Skeletal muscle satellite cell (primary cell): ENCODE measurements around the gene NAA16. TPM values are rescaled to one million over a fixed set of nuclear protein-coding genes. Genes with fewer than 3 reads are reported as not detected.
"Not testable (repeated sequence)": the region's sequence is repeated elsewhere in the genome, so short reads cannot be mapped to it uniquely, and the experiment has no call there.

Experiments
- H3K27me3 ChIP-seq: 2 replicates; pipeline ENCODE4 v1.7.0; 2013; ENCODE audit warnings: low read length; ENCODE audit not compliant: control insufficient read depth, insufficient read depth
- H3K36me3 ChIP-seq: 2 replicates; pipeline ENCODE4 v1.7.0; 2013; ENCODE audit warnings: mild to moderate bottlenecking, control low read depth, low read length; ENCODE audit not compliant: insufficient read depth
- H3K4me1 ChIP-seq: 2 replicates; pipeline ENCODE4 v1.7.0; 2013; ENCODE audit warnings: low read length; ENCODE audit not compliant: control insufficient read depth, insufficient read depth
- H3K4me2 ChIP-seq: 2 replicates; pipeline ENCODE4 v1.7.0; 2013; ENCODE audit warnings: mild to moderate bottlenecking, low read length
- H3K4me3 ChIP-seq: 2 replicates; pipeline ENCODE4 v1.7.0; 2013; ENCODE audit warnings: low read length
- H3K9ac ChIP-seq: 2 replicates; pipeline ENCODE4 v1.7.0; 2013; ENCODE audit warnings: mild to moderate bottlenecking, low read depth, low read length, moderate library complexity
- H3K9me3 ChIP-seq: replicated peaks from 2 replicates; pipeline ENCODE4 v1.7.0; 2013; ENCODE audit warnings: mild to moderate bottlenecking, control low read depth, low read length
- small RNA-seq: library from RNA; depleted of rRNA; stranded (forward); fragments of <200 nt; gene quantifications from one replicate; pipeline ENCODE3, GENCODE V24; 2012

The NAA16 gene

GRCh38 chr13:41418027-41418426 is 107.0 kb downstream of the NAA16 start:
- no peak overlapping the region for H3K4me2 ChIP-seq
- no peak overlapping the region for H3K4me3 ChIP-seq
- no peak overlapping the region for H3K9ac ChIP-seq
- H3K36me3 ChIP-seq = no peaks in the 10 kb centered on the region
- H3K4me1 ChIP-seq = no peaks in the 10 kb centered on the region
- no peaks in the 10 kb centered on the region for H3K9me3 ChIP-seq
- peaks cover 4% of the 10 kb centered on the region for H3K27me3 ChIP-seq

DNA sequence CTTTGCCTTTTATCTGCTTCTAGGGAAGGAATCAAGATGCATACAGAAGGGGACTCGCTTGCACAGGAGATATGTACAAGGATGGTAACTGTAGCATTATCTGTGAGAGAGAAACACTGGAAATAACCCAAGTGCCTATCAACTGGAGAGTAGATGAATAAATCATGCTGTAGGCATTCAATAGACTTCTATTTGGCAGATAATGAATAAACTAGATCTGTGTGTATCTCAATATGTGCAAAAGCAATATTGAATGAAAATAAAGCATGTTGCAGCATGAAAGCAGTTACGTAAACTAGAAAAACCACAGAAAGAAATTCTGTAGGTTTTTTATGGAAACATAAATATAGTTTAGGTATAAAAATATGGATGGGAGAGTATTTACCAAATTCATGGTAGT is 107.7 kb downstream of the NAA16 start:
- Histone ChIP-seq H3K36me3 (no peaks in the 10 kb centered on the region), H3K4me3 (no peak overlapping the region), H3K9me3 (no peaks in the 10 kb centered on the region), H3K4me2 (no peak overlapping the region), H3K4me1 (no peaks in the 10 kb centered on the region), H3K9ac (no peak overlapping the region), H3K27me3 (peaks cover 4% of the 10 kb centered on the region)

DNA sequence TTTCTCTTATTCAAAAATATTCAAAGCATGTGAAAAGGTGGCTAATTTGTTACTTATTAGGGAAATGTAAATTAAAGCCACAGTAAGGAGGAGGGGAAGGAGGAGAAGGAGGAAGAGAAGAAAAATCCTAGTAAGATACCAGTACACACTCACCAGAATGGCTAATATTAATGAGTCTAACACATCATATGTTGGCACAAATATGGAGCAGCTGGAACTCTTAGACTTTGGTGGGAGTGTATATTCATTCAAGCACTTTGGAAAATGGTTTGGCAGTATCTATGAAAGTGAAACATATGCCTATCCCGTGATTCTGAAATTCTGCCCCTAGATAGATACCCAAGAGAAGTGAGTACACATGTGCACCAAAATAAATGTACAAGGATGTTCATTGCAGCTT is 108.1 kb downstream of the NAA16 start:
- peaks cover 4% of the 10 kb centered on the region for H3K27me3 ChIP-seq
- no peaks in the 10 kb centered on the region for H3K36me3 ChIP-seq
- H3K9me3 ChIP-seq = no peaks in the 10 kb centered on the region
- no peak overlapping the region for H3K4me2 ChIP-seq
- H3K4me3 ChIP-seq = no peak overlapping the region
- H3K4me1 ChIP-seq = no peaks in the 10 kb centered on the region
- no peak overlapping the region for H3K9ac ChIP-seq

GRCh38 chr13:41420146-41420545 is 109.1 kb downstream of the NAA16 start:
- no peak overlapping the region for H3K4me2 ChIP-seq
- no peaks in the 10 kb centered on the region for H3K36me3 ChIP-seq
- no peaks in the 10 kb centered on the region for H3K4me1 ChIP-seq
- H3K4me3 ChIP-seq = no peak overlapping the region
- no peaks in the 10 kb centered on the region for H3K9me3 ChIP-seq
- no peak overlapping the region for H3K9ac ChIP-seq
- H3K27me3 ChIP-seq = peaks cover 4% of the 10 kb centered on the region

DNA sequence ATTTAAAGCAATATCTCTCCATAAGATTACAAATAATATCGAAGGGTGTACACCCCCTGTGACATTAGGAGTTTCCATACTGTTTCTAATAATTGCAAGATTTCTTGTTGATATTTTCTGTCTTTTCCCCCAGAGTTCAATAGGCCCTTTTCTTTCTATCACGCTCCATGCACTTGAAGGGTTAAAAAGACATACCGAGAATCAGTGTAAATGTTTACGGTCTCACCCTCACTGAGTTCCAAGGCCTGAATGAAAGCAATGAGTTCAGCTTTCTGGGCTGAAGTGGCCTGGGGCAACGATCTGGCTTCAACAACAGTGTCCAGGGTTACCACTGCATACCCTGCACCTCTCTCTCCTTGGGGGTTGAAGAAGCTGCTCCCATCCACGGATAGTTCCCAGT is 110.3 kb downstream of the NAA16 start:
- H3K4me3 ChIP-seq, H3K27me3 ChIP-seq, H3K4me2 ChIP-seq, H3K9me3 ChIP-seq, H3K36me3 ChIP-seq, H3K9ac ChIP-seq, H3K4me1 ChIP-seq: not testable (repeated sequence)

DNA sequence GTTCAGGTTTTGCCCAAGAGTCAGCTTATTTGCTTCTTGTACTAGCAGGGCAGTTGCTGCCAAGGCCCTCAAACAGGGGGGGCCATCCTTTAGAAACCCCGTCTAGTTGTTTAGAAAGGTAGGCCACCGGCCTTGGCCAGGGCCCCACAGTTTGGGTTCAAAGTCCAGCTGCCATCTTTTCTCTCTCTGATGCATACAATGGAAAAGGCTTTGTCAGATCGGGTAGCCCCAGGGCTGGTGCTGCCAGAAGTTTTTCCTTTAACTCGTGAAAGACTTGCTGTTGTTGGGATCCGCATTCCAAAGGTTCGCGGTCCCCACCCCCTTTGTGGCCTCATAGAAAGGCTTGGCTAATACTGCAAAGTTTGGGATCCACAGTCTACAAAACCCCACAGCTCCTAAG is 110.9 kb downstream of the NAA16 start:
- not testable (repeated sequence) for H3K4me1 ChIP-seq, H3K9me3 ChIP-seq, H3K9ac ChIP-seq, H3K27me3 ChIP-seq, H3K4me3 ChIP-seq, H3K36me3 ChIP-seq, H3K4me2 ChIP-seq

- not testable (repeated sequence) for H3K4me3 ChIP-seq, H3K27me3 ChIP-seq, H3K9me3 ChIP-seq, H3K4me1 ChIP-seq, H3K4me2 ChIP-seq, H3K36me3 ChIP-seq, H3K9ac ChIP-seq
Measured at GRCh38 chr13:41423259-41423658, 112.2 kb downstream of the NAA16 start.

GRCh38 chr13:41424675-41425074 is 113.6 kb downstream of the NAA16 start:
- not testable (repeated sequence) for H3K4me3 ChIP-seq, H3K4me2 ChIP-seq, H3K36me3 ChIP-seq, H3K4me1 ChIP-seq, H3K9me3 ChIP-seq, H3K9ac ChIP-seq
- peaks cover 10% of the 10 kb centered on the region for H3K27me3 ChIP-seq

GRCh38 chr13:41426047-41426446 is 115.0 kb downstream of the NAA16 start:
- H3K4me3 ChIP-seq = no peak overlapping the region
- H3K27me3 ChIP-seq = peaks cover 6% of the 10 kb centered on the region
- peaks cover 6% of the 10 kb centered on the region for H3K4me1 ChIP-seq
- H3K9me3 ChIP-seq = no peaks in the 10 kb centered on the region
- H3K9ac ChIP-seq = no peak overlapping the region
- no peak overlapping the region for H3K4me2 ChIP-seq
- no peaks in the 10 kb centered on the region for H3K36me3 ChIP-seq

Small RNAs within 50 kb of the gene (small RNA-seq; reads per million reads assigned to genes)
- gene RNU6-57P = not detected
